22Rv1 (cell line): ENCODE measurements around the gene SYNPR.

Experiments used
- CTCF ChIP-seq: fragments of 450-650 bp; IDR thresholded peaks from 2 replicates; pipeline ENCODE4 v1.5.1; 2017; ENCODE audit warnings: mild to moderate bottlenecking
- ZFX ChIP-seq: fragments of 450-650 bp; IDR thresholded peaks from 2 replicates; pipeline ENCODE4 v1.6.1; 2017; ENCODE audit warnings: antibody characterized with exemption, borderline replicate concordance

- TF ChIP-seq CTCF (no peak), ZFX (no peak)
These were observed 318.9 kb downstream of the SYNPR start for GRCh38 chr3:63597019-63597418.
